ENCODE measurements around the gene HMX1. TPM values are rescaled to one million over a fixed set of nuclear protein-coding genes. Genes with fewer than 3 reads are reported as not detected.

Gene HMX1
- total RNA-seq, 1 donor from 2014 or later = not detected

GRCh38 chr4:8869898-8870646 lies 1.6 kb downstream of the HMX1 start:
- Histone ChIP-seq H3K27me3 (ENCODE audit: control insufficient read depth, insufficient read depth, low read length) (peaks cover 90% of the 10 kb centered on the region), H3K4me3 (ENCODE audit: low read depth, low read length) (no peak overlapping the region), H3K36me3 (ENCODE audit: control insufficient read depth, insufficient read depth, low read length) (no peaks in the 10 kb centered on the region)
- no peak for DNase-seq (ENCODE audit: low read depth)
- TF ChIP-seq CTCF (IDR thresholded peaks at IDR 0.05; ENCODE audit: insufficient read depth, low read length, poor library complexity, severe bottlenecking) = no peak

DNA sequence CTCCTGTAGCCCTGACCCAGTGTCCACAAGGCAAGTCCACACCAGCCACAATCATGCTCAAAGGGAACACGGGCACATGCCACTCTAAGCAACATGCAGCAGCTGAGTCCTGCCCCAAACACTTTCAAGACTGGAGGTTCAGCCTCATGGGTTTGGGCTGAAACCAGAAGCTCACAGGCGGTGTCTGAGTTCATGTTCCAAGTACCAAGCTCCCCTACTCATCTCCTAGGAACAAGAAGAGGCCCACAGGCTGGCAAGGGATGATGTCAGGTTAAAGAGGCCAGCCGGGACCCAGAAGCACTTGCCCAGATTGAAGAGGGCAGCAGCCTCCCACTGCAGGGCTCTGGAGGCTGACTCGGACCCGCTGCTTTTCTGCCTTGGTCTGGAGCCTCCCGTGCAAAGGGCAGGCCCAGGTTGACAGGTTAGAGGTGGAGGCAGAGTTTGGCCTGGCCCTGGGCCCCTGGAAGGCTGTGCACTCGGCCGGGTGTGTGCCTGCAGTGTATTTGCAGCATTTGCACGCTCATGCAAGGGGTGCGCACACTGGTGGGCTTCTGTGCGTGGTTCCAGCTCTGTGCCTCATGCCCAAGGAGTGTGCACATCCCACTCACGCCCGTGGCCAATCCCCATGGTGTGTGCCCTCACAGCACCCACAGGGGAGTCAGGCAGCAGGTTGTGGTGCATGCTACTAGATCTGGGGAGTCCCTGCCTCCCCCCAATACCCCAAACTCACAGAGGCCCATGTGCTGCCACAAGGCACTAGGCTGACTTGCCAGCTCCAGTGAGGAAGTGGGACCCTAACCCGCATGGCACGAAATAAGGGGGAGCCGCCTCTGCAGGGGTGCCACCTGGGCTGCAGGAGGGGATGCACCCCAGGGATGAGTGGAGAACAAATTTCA lies 2.4 kb downstream of the HMX1 start:
- no peak for TF ChIP-seq CTCF (IDR thresholded peaks at IDR 0.05; ENCODE audit: insufficient read depth, low read length, poor library complexity, severe bottlenecking)
- Histone ChIP-seq H3K4me3 (ENCODE audit: low read depth, low read length) (no peak overlapping the region), H3K27me3 (ENCODE audit: control insufficient read depth, insufficient read depth, low read length) (peaks cover 90% of the 10 kb centered on the region), H3K36me3 (ENCODE audit: control insufficient read depth, insufficient read depth, low read length) (no peaks in the 10 kb centered on the region)
- no peak for DNase-seq (ENCODE audit: low read depth)

GRCh38 chr4:8868321-8869001 lies 3.2 kb downstream of the HMX1 start:
- no peak for TF ChIP-seq CTCF (IDR thresholded peaks at IDR 0.05; ENCODE audit: insufficient read depth, low read length, poor library complexity, severe bottlenecking)
- DNase-seq (ENCODE audit: low read depth) = no peak
- H3K27me3 ChIP-seq (ENCODE audit: control insufficient read depth, insufficient read depth, low read length) = peaks cover 90% of the 10 kb centered on the region

DNA sequence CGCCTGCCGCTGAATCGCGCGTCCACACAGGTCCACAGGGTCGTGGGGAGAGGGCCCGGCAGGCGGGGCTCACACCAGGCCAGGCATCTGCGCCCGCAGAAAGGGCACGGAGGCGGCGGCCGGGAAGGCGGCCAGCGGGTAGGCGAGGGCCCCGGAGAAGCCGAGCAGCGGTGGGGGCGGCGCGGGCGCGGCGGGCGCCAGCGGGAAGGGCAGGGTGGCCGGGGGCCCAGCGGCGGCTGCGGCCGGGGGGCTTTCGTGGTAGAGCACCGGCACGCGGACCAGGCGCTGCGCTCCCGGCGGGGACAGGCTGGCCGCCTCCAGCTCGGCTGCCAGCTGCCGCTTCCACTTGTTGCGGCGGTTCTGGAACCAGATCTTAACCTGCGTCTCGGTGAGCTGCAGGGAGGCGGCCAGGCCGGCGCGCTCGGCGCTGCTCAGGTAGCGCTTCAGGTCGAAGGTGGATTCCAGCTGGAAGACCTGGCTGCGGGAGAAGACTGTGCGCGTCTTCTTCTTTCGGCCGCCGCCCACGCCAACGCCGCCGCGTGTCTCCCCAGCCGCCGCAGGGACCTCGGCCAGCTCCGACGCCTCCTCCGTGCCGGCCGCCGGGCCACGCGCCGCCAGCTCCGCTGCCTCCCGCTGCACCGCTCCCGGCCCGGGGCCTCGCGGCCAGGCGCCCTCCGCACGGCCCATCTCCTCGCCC lies 3.9 kb downstream of the HMX1 start:
- Histone ChIP-seq H3K36me3 (ENCODE audit: control insufficient read depth, insufficient read depth, low read length) (no peaks in the 10 kb centered on the region), H3K27me3 (ENCODE audit: control insufficient read depth, insufficient read depth, low read length) (peaks cover 90% of the 10 kb centered on the region), H3K4me3 (ENCODE audit: low read depth, low read length) (no peak overlapping the region)
- TF ChIP-seq CTCF (IDR thresholded peaks at IDR 0.05; ENCODE audit: insufficient read depth, low read length, poor library complexity, severe bottlenecking) = no peak
- no peak for DNase-seq (ENCODE audit: low read depth)

More at GRCh38 chr4:8868321-8869001, 3.2 kb downstream of the HMX1 start:
- Histone ChIP-seq H3K4me3 (ENCODE audit: low read depth, low read length) (no peak overlapping the region), H3K36me3 (ENCODE audit: control insufficient read depth, insufficient read depth, low read length) (no peaks in the 10 kb centered on the region)

- H3K27me3 ChIP-seq (ENCODE audit: control insufficient read depth, insufficient read depth, low read length) = peaks cover 90% of the 10 kb centered on the region
- H3K4me3 ChIP-seq (ENCODE audit: low read depth, low read length) = no peak overlapping the region
- no peak for DNase-seq (ENCODE audit: low read depth)
- no peak for TF ChIP-seq CTCF (IDR thresholded peaks at IDR 0.05; ENCODE audit: insufficient read depth, low read length, poor library complexity, severe bottlenecking)
- H3K36me3 ChIP-seq (ENCODE audit: control insufficient read depth, insufficient read depth, low read length) = no peaks in the 10 kb centered on the region
These were observed 4.6 kb downstream of the HMX1 start for GRCh38 chr4:8866828-8867623.
